ENCODE results near the gene CD7.

The CD7 gene

GRCh38 chr17:82297714-82298537 is 19.5 kb downstream of the CD7 start:
- peak; percentile 95 for DNase-seq

GRCh38 chr17:82297280-82297713 is 20.1 kb downstream of the CD7 start:
- DNase-seq = peak; percentile 83

- peak; percentile 40 for DNase-seq
Measured at GRCh38 chr17:82296511-82297279, 20.7 kb downstream of the CD7 start.

- no peak for DNase-seq
Measured at GRCh38 chr17:82295472-82295814, 22.0 kb downstream of the CD7 start.

- DNase-seq = no peak
Measured at GRCh38 chr17:82294064-82294773, 23.2 kb downstream of the CD7 start.

GRCh38 chr17:82292251-82293154 is 24.9 kb downstream of the CD7 start:
- DNase-seq = peak; percentile 98

GRCh38 chr17:82291582-82292250 is 25.7 kb downstream of the CD7 start:
- peak; percentile 22 for DNase-seq

- peak; percentile 86 for DNase-seq
Measured at GRCh38 chr17:82287868-82288801, 29.3 kb downstream of the CD7 start.

- DNase-seq = no peak
Measured at GRCh38 chr17:82287013-82287867, 30.2 kb downstream of the CD7 start.

- no peak for DNase-seq
Measured at GRCh38 chr17:82285141-82285540, 32.3 kb downstream of the CD7 start.

- peak; percentile 91 for DNase-seq
Measured at GRCh38 chr17:82283208-82283749, 34.1 kb downstream of the CD7 start.

- DNase-seq = no peak
Measured at GRCh38 chr17:82282239-82283207, 34.9 kb downstream of the CD7 start.

- peak; percentile 66 for DNase-seq
Measured at GRCh38 chr17:82281502-82282238, 35.7 kb downstream of the CD7 start.

GRCh38 chr17:82281076-82281475 is 36.3 kb downstream of the CD7 start:
- DNase-seq = no peak

- no peak for DNase-seq
Measured at GRCh38 chr17:82280537-82280936, 36.9 kb downstream of the CD7 start.

- no peak for DNase-seq
Measured at GRCh38 chr17:82278786-82279391, 38.5 kb downstream of the CD7 start.

- DNase-seq = no peak
Measured at GRCh38 chr17:82278308-82278707, 39.1 kb downstream of the CD7 start.
